GM21367 (cell line): ENCODE data around the gene ARMC2.

ENCODE experiments used
- ATAC-seq: cut with Tn5 transposase; IDR thresholded peaks from one replicate; pipeline ENCODE4 v1.9.1; 2021; ENCODE audit not compliant: unreplicated experiment

The ARMC2 gene

DNA sequence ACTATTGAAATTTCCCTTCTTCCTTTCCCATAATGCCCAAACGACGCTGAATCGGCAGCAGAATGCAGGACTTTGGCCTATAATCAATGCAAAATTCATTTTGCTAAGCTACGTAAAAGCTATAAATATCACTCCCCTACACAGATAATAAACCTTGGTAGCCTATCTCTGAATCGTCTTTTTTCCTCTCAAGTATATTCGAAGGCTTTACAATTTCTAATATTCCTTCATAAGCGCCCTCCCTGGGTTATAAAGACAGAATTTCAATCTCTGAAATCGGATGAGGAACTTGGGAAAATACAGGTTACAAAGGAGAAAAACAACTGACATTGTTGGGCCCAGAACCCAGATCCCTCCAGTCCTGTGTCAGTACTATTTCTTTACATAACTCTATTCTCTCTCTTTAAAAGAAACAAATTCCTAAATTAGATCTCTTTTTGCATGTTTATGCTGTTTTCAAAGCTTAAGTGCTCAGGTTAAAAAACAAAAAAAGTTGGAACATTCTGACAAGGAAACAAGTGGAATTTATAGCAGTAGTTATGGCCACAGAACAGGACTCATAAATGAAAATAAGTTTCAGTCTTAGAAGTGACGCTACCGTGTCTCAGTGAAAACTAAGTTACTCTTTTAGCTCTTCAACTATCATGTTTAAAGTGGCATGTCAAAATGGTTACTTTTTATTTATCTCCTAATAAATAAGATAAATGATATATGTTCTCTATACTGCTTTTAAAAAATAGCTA is 161.9 kb downstream of the ARMC2 start:
- no peak for ATAC-seq

DNA sequence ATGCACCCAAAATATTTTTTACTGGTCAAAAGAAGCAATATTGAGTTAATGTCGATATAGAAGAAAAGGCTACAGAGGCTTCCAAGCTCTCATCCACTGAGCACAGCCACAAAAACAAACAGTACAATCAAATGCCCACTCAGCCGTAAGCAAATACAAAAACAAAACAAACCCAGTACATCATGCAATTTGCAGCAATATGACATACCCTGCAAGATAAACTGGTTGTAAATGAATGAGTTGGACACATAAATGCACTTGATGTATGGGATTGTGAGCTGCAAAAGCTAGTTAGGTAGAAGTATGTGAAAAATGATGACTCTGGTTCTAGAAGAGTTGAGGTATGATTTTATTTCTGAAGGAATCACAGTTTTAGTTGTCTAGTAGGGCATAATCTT is 162.5 kb downstream of the ARMC2 start:
- ATAC-seq = no peak

DNA sequence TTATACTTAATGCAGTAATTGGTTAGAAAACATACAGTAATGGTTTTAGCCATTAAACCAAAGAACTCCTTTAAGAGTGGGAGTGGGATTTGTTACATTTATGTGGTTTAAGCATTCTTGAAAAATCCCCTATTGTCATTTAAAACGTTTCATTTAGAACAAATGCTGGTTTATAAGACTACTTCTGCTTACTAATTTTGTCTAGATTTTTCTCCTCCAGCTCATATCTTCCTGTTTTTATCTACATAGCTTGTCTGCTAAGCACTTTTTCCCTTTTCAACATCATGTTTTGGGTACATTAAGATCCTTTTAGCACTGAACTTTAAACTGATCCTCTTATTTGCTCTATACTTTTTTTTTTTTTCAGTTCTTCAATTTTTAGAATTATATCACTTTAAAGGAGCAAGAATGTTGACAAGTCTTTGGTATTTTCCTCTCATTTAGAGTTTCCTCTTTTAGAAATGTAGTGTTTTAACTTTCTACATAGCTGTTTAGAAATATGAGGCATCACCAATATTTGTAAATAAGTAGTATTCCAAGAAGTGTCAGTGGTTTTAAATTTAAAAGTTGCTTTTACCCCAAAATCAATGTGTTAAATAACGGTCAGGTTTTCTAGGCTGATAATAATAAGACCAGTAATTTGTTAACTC is 165.6 kb downstream of the ARMC2 start:
- ATAC-seq = no peak

DNA sequence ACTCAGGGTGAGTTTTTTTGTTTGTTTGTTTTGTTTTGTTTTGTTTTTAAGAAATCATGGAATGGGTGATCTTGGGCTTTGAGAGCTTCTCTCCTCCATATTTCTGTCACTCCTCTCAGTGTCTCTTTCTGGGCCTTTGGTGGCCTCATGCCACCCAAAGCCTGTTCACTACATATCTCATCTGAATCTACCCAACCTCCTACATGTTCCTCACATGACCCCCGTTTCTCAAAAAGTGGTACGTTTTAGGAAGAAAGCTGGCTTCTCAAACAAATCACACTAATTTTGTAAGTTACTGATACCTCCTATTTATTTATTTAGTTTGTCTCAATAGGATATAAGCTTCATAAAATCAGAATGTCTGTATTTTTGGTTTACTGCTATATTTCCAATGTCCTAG is 166.4 kb downstream of the ARMC2 start:
- ATAC-seq = no peak

GRCh38 chr6:109015176-109015575 is 167.0 kb downstream of the ARMC2 start:
- ATAC-seq = no peak

DNA sequence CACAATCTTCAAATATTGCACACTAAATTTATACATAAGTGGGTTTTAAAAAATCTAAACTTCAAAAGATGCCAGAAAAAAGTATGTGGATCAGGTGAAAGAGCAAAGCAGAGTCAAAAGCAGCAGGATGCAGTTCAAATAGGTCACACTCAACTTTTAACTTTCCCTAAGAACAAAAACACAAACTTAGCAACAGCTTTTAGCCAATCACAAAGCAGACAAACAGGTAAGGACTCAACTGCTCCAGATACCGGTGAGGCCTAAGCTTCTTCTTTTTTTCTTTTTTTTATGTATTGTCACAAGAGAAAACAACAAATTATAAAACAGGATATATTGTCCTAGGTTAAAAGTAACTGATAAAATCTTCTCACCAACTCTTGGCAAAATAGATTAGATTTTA is 171.7 kb downstream of the ARMC2 start:
- no peak for ATAC-seq

GRCh38 chr6:109021870-109022269 is 173.6 kb downstream of the ARMC2 start:
- ATAC-seq = no peak

DNA sequence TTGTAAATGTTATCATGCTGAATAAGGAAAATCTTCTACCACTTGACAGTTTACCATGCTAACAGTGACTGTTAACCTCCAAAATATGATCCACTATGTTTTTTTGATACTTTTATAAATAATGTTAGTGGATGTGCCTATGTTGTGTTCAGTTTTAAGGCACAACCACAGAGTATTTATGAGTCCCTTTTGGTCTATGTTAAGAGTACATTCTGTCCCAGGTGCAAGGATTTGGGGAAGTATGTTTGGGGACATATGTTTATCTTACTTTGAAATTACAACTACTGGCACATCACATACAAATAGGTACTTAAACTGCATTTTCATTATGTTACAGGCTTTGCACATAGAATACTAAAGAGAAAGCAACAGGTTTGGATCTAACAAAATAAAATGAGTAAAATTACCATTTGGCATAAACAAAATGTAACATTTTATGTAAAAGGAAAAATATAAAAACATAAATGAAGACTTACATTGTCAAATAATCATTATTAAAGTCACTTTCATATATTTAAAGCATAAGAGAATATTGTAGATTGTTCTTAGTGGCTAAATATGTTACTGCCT is 175.2 kb downstream of the ARMC2 start:
- ATAC-seq = no peak
